Measurements from ENCODE around the gene RNF103. TPM values are rescaled to one million over a fixed set of nuclear protein-coding genes. Genes with fewer than 3 reads are reported as not detected.

Gene RNF103
- polyA plus RNA-seq, 1 of the 3 experiments (the other 2 are of a cell fraction) = 7.0 TPM

GRCh38 chr2:86615596-86615995, 8.1 kb downstream of the RNF103 start (continued):
- TF ChIP-seq REST (IDR thresholded peaks at IDR 0.05; ENCODE audit: low read depth, low read length) = no peak
- TF ChIP-seq EZH2phosphoT487 (IDR thresholded peaks at IDR 0.05; ENCODE audit: borderline replicate concordance, low read depth) = no peak
- TF ChIP-seq SMC3 (IDR thresholded peaks at IDR 0.05; ENCODE audit: low read depth, low read length) = no peak

- Histone ChIP-seq H3K9me2 (no peaks in the 10 kb centered on the region), H3K4me2 (no peak overlapping the region), H3K4me3 (ENCODE audit: low read depth in 2 of 2, low read length in 1 of 2) (no peak overlapping the region), H3K36me3 (replicated peaks in 1 of 2; ENCODE audit: control insufficient read depth in 1 of 2, insufficient read depth in 2 of 2, low read length in 1 of 2) (peaks cover 79 to 81% of the 10 kb centered on the region in 2 experiments), H4K20me1 (ENCODE audit: insufficient read depth) (no peaks in the 10 kb centered on the region), H3K79me2 (ENCODE audit: insufficient read depth) (peaks cover 25% of the 10 kb centered on the region), H3K9ac (no peak overlapping the region), H3K4me1 (ENCODE audit: control insufficient read depth in 1 of 2, insufficient read depth in 2 of 2, low read depth in 1 of 2, low read length in 1 of 2) (0 out of 4 replicates have a peak, but pooled peaks cover 0 to 4% of the 10 kb centered on the region in 2 experiments), H3K27ac (ENCODE audit: low read depth in 2 of 2, low read length in 1 of 2) (no peak overlapping the region), H2AFZ (ENCODE audit: low read depth) (no peak overlapping the region), H3F3A (replicated peaks; ENCODE audit: insufficient read depth) (no peaks in the 10 kb centered on the region), H3K9me3 (no peaks in the 10 kb centered on the region), H3K27me3 (ENCODE audit: insufficient read depth) (no peaks in the 10 kb centered on the region)
- TF ChIP-seq MXI1 (IDR thresholded peaks at IDR 0.05; ENCODE audit: low read depth, low read length) (no peak), POLR2AphosphoS5 (IDR thresholded peaks at IDR 0.05; ENCODE audit: low read depth, low read length) (no peak), PBX3 (IDR thresholded peaks at IDR 0.05) (no peak), TCF12 (IDR thresholded peaks at IDR 0.05) (no peak), FOXM1 (IDR thresholded peaks at IDR 0.05; ENCODE audit: low read depth) (no peak), NRF1 (IDR thresholded peaks at IDR 0.05; ENCODE audit: low read depth, low read length) (no peak), EP300 (IDR thresholded peaks at IDR 0.05; ENCODE audit: borderline replicate concordance in 1 of 2, low read depth in 1 of 2, low read length in 1 of 2) (no peak), CHD2 (IDR thresholded peaks at IDR 0.05; ENCODE audit: low read length, partially characterized antibody) (no peak), TAF1 (IDR thresholded peaks at IDR 0.05; ENCODE audit: borderline replicate concordance, low read depth, low read length) (no peak), RXRA (IDR thresholded peaks at IDR 0.05; ENCODE audit: borderline replicate concordance, low read depth) (no peak), CTCF (IDR thresholded peaks at IDR 0.05) (no peak), GABPA (IDR thresholded peaks at IDR 0.05; ENCODE audit: low read depth) (no peak)
- 96% methylated on average over 4 of the region's 4 CpGs for WGBS (ENCODE audit: low lambda C conversion rate)
- ChIA-PET POLR2A (no interaction called here), CTCF (no interaction called here)
- DNase-seq = no peak
Measured at GRCh38 chr2:86613515-86613914, 10.2 kb downstream of the RNF103 start.

Measured in SK-N-SH (cell line).